Prostate gland (tissue), 2 donors: ENCODE data around the gene OR5K1.

Source experiments
- CTCF ChIP-seq, 4 experiments: fragments of 200-600 bp in 2 of 4; fragments of 450-650 bp in 2 of 4; sonication (generic) in 2 of 4; IDR thresholded peaks; 1 replicate in 3 of 4; 2 replicates in 1 of 4; pipeline ENCODE4 v1.5.1; 2016 to 2019; ENCODE audit warnings: antibody characterized with exemption in 4 of 4, mild to moderate bottlenecking in 2 of 4, moderate library complexity in 2 of 4
- POLR2A ChIP-seq: fragments of 450-650 bp; IDR thresholded peaks from one replicate; pipeline ENCODE4 v1.6.1; 2016; ENCODE audit warnings: antibody characterized with exemption, mild to moderate bottlenecking
- POLR2AphosphoS5 ChIP-seq: sonication (generic); formaldehyde crosslinking; IDR thresholded peaks from one replicate; pipeline ENCODE4 v1.6.1; 2017; ENCODE audit warnings: antibody characterized with exemption

- no peak for TF ChIP-seq CTCF (IDR thresholded peaks at IDR 0.05)
- TF ChIP-seq POLR2A = no peak
- no peak for TF ChIP-seq POLR2AphosphoS5
Observed at GRCh38 chr3:98462901-98463300, at the start of gene OR5K1.
